ENCODE results near the gene SLC8A1. TPM values are rescaled to one million over a fixed set of nuclear protein-coding genes. Genes with fewer than 3 reads are reported as not detected.

The SLC8A1 gene
- total RNA-seq, 4 donors from 2014 or later, result 2.2 to 45.0 (median 9.6) TPM

- 83 to 88% methylated on average over 5 to 6 of the region's 6 CpGs for WGBS, 2 donors
- H3K4me3 ChIP-seq, result no peak overlapping the region
- H3K27me3 ChIP-seq, result no peaks in the 10 kb centered on the region
- no peak for TF ChIP-seq POLR2A (IDR thresholded peaks at IDR 0.05)
- intact Hi-C loops (cut with DNase I), result no loop called here
- no peak for DNase-seq
- no peaks in the 10 kb centered on the region for H3K4me1 ChIP-seq
- H3K36me3 ChIP-seq, result no peaks in the 10 kb centered on the region
- no peak overlapping the region for H3K27ac ChIP-seq
- H3K9me3 ChIP-seq, result no peaks in the 10 kb centered on the region
These were observed 273.6 kb downstream of the SLC8A1 start for GRCh38 chr2:40178171-40178778.

GRCh38 chr2:40177366-40177765, 274.5 kb downstream of the SLC8A1 start:
- intact Hi-C loops (cut with DNase I), result no loop called here
- no peak for TF ChIP-seq CTCF (IDR thresholded peaks at IDR 0.05)
- no peak for TF ChIP-seq POLR2A (IDR thresholded peaks at IDR 0.05)
- no peak for DNase-seq
- no peak overlapping the region for H3K27ac ChIP-seq
- WGBS, 2 donors, result 53 to 55% methylated on average over 6 of the region's 6 CpGs
- H3K4me3 ChIP-seq, result no peak overlapping the region
- H3K36me3 ChIP-seq, result no peaks in the 10 kb centered on the region
- no peaks in the 10 kb centered on the region for H3K9me3 ChIP-seq
- no peaks in the 10 kb centered on the region for H3K27me3 ChIP-seq
- no peaks in the 10 kb centered on the region for H3K4me1 ChIP-seq

- H3K9me3 ChIP-seq, result no peaks in the 10 kb centered on the region
- H3K27me3 ChIP-seq, result no peaks in the 10 kb centered on the region
- no peak overlapping the region for H3K4me3 ChIP-seq
- WGBS, 2 donors, result 67 to 68% methylated on average over 2 of the region's 2 CpGs
- H3K36me3 ChIP-seq, result no peaks in the 10 kb centered on the region
- intact Hi-C loops (cut with DNase I), result no loop called here
- no peak for TF ChIP-seq POLR2A (IDR thresholded peaks at IDR 0.05)
- no peak for TF ChIP-seq CTCF (IDR thresholded peaks at IDR 0.05)
- DNase-seq, result no peak
- H3K4me1 ChIP-seq, result no peaks in the 10 kb centered on the region
- no peak overlapping the region for H3K27ac ChIP-seq
These were observed 278.6 kb downstream of the SLC8A1 start for GRCh38 chr2:40173276-40173675.

- intact Hi-C loops (cut with DNase I), result no loop called here
- no peaks in the 10 kb centered on the region for H3K9me3 ChIP-seq
- no peak overlapping the region for H3K4me3 ChIP-seq
- TF ChIP-seq CTCF (IDR thresholded peaks at IDR 0.05), result no peak
- no peak for TF ChIP-seq POLR2A (IDR thresholded peaks at IDR 0.05)
- H3K4me1 ChIP-seq, result peaks cover 0 to 14% (median 11%) of the 10 kb centered on the region in 3 donors
- no peak for DNase-seq
- no peaks in the 10 kb centered on the region for H3K36me3 ChIP-seq
- H3K27me3 ChIP-seq, result no peaks in the 10 kb centered on the region
- WGBS, 2 donors, result 91% methylated on average over 3 of the region's 3 CpGs
- H3K27ac ChIP-seq, result no peak overlapping the region
These were observed 282.0 kb downstream of the SLC8A1 start for GRCh38 chr2:40169856-40170255.

GRCh38 chr2:40169430-40169829, 282.5 kb downstream of the SLC8A1 start:
- Histone ChIP-seq H3K4me3 (no peak overlapping the region), H3K27ac (no peak overlapping the region), H3K9me3 (no peaks in the 10 kb centered on the region), H3K36me3 (no peaks in the 10 kb centered on the region), H3K4me1 (peaks cover 0 to 18% (median 11%) of the 10 kb centered on the region in 3 donors), H3K27me3 (no peaks in the 10 kb centered on the region)
- DNase-seq, result no peak
- WGBS, 2 donors, result 75 to 93% methylated on average over 2 of the region's 2 CpGs
- TF ChIP-seq POLR2A (IDR thresholded peaks at IDR 0.05), result no peak
- TF ChIP-seq CTCF (IDR thresholded peaks at IDR 0.05), result no peak
- intact Hi-C loops (cut with DNase I), result no loop called here

GRCh38 chr2:40168546-40168945, 283.3 kb downstream of the SLC8A1 start:
- no peak for DNase-seq
- H3K4me1 ChIP-seq, result peaks cover 0 to 19% (median 11%) of the 10 kb centered on the region in 3 donors
- H3K9me3 ChIP-seq, result no peaks in the 10 kb centered on the region
- H3K36me3 ChIP-seq, result no peaks in the 10 kb centered on the region
- H3K27ac ChIP-seq, result no peak overlapping the region
- intact Hi-C loops (cut with DNase I), result no loop called here
- no peaks in the 10 kb centered on the region for H3K27me3 ChIP-seq
- H3K4me3 ChIP-seq, result no peak overlapping the region
- TF ChIP-seq POLR2A (IDR thresholded peaks at IDR 0.05), result no peak
- no peak for TF ChIP-seq CTCF (IDR thresholded peaks at IDR 0.05)
- 4 to 36% methylated on average over 1 of the region's 1 CpG for WGBS, 2 donors
